NT2/D1 (cell line): ENCODE data around the gene ARPP21.

Experiments
- DNase-seq: peaks from one replicate; pipeline ENCODE4 v3.0.0-alpha.2; 2011; ENCODE audit warnings: low read depth, low spot score
- H3K27me3 ChIP-seq: 2 replicates; pipeline ENCODE4 v1.6.0; 2011; ENCODE audit warnings: mild to moderate bottlenecking; ENCODE audit not compliant: insufficient read length, insufficient read depth
- H3K36me3 ChIP-seq: 2 replicates; pipeline ENCODE4 v1.6.1; 2011; ENCODE audit warnings: mild to moderate bottlenecking, low read length, mixed read lengths; ENCODE audit not compliant: insufficient read depth, insufficient read length
- H3K4me1 ChIP-seq: 2 replicates; pipeline ENCODE4 v1.5.1; 2011; ENCODE audit not compliant: insufficient read depth, insufficient read length
- H3K4me3 ChIP-seq: 2 replicates; pipeline ENCODE4 v1.5.1; 2011; ENCODE audit warnings: low read depth; ENCODE audit not compliant: insufficient read length
- H3K9ac ChIP-seq: 2 replicates; pipeline ENCODE4 v1.6.0; 2011; ENCODE audit warnings: low read depth; ENCODE audit not compliant: insufficient read length
- H3K9me3 ChIP-seq: 2 replicates; pipeline ENCODE4 v1.5.1; 2011; ENCODE audit warnings: mild to moderate bottlenecking, low read length; ENCODE audit not compliant: insufficient read depth
- SUZ12 ChIP-seq: IDR thresholded peaks from 2 replicates; pipeline ENCODE4 v1.6.1; 2011; ENCODE audit not compliant: insufficient read length, insufficient read depth; ENCODE audit errors: extremely low read depth
- YY1 ChIP-seq: IDR thresholded peaks from 2 replicates; pipeline ENCODE4 v1.6.1; 2011; ENCODE audit not compliant: insufficient read length, insufficient read depth
- ZNF274 ChIP-seq: IDR thresholded peaks from 2 replicates; pipeline ENCODE4 v1.6.1; 2011; ENCODE audit warnings: mild to moderate bottlenecking, low read depth, low read length

ARPP21 gene

DNA sequence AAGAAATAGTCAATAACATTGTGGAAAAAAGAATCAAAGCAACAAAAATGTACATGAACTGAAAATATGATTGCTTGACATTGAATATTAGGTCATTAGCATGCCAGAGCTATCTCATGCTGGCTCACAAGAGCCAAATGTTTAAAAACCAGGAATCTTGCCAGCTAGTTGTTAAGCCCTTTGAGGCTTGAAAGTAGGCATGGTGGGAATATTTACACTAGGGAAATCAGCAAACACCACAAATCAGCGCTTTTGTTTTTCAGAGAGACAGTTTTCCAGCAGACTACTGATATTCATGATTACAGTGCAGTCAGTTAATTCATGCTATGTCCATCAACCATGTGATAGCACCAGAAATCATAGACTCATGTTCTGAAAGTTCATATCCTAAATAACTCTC is 144.8 kb downstream of the ARPP21 start:
- no peaks in the 10 kb centered on the region for H3K9me3 ChIP-seq
- no peaks in the 10 kb centered on the region for H3K27me3 ChIP-seq
- no peaks in the 10 kb centered on the region for H3K36me3 ChIP-seq
- H3K9ac ChIP-seq, result no peak overlapping the region
- no peak for DNase-seq
- H3K4me1 ChIP-seq, result no peaks in the 10 kb centered on the region
- TF ChIP-seq SUZ12, result no peak
- no peak for TF ChIP-seq ZNF274
- TF ChIP-seq YY1, result no peak
- no peak overlapping the region for H3K4me3 ChIP-seq

DNA sequence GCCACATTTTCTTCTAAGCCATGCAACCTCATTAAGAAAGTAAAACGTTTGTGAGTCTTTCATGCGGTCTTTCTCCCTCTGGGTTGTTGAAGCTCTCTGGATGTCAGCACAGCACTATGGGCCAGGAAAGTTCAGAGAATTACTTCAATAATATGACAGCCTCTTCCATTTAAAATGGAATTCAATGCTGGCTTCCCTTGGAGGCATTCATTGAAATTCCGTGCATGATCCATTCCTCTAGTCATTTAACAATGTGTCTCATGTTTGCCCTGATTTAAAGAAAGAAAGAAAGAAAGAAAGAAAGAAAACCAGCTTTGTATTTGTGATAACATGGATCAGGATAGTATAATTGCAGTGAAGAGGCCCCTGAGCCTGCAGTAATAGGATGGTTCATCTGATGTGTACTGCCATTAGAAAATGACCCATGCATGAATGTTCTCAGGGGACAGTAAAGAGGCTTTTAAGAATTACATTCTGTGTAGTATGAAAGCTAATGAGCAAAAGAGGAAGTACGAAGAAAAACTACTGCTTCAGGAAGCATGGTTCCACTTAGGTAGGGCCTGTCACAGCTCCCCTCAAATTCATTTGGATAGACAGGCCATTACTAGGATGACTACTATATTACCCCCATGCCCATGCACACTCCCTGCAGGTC is 146.0 kb downstream of the ARPP21 start:
- TF ChIP-seq ZNF274 (no peak), YY1 (no peak), SUZ12 (no peak)
- no peaks in the 10 kb centered on the region for H3K4me1 ChIP-seq
- H3K27me3 ChIP-seq, result no peaks in the 10 kb centered on the region
- DNase-seq, result no peak
- no peaks in the 10 kb centered on the region for H3K36me3 ChIP-seq
- no peak overlapping the region for H3K9ac ChIP-seq
- H3K4me3 ChIP-seq, result no peak overlapping the region
- H3K9me3 ChIP-seq, result no peaks in the 10 kb centered on the region

DNA sequence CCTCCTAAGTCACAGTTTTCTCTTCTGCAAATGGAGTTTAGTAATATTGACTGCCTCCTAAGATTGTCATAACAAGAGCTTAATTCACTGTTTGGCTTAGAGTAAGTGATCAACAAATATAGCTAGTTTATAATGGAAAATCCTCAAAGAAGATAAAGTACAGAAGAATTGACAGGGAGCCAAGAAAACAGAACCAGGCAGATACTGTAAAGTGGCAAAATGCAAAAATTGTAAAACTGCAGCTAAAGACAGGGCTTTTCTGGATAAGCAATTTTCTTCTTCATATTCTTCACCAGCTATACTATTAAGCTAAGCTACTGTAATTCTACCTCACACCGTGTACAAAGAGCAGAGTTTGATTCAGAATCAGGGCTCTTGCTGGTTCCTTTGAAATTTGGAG is 148.6 kb downstream of the ARPP21 start:
- Histone ChIP-seq H3K4me1 (no peaks in the 10 kb centered on the region), H3K27me3 (no peaks in the 10 kb centered on the region), H3K4me3 (no peak overlapping the region), H3K9me3 (no peaks in the 10 kb centered on the region), H3K9ac (no peak overlapping the region), H3K36me3 (no peaks in the 10 kb centered on the region)
- no peak for DNase-seq
- TF ChIP-seq SUZ12, result no peak
- no peak for TF ChIP-seq YY1
- no peak for TF ChIP-seq ZNF274

GRCh38 chr3:35789042-35789831 is 149.9 kb downstream of the ARPP21 start:
- TF ChIP-seq ZNF274 (no peak), YY1 (no peak), SUZ12 (no peak)
- no peaks in the 10 kb centered on the region for H3K4me1 ChIP-seq
- H3K9me3 ChIP-seq, result no peaks in the 10 kb centered on the region
- no peak for DNase-seq
- H3K9ac ChIP-seq, result no peak overlapping the region
- no peak overlapping the region for H3K4me3 ChIP-seq
- no peaks in the 10 kb centered on the region for H3K27me3 ChIP-seq
- no peaks in the 10 kb centered on the region for H3K36me3 ChIP-seq

DNA sequence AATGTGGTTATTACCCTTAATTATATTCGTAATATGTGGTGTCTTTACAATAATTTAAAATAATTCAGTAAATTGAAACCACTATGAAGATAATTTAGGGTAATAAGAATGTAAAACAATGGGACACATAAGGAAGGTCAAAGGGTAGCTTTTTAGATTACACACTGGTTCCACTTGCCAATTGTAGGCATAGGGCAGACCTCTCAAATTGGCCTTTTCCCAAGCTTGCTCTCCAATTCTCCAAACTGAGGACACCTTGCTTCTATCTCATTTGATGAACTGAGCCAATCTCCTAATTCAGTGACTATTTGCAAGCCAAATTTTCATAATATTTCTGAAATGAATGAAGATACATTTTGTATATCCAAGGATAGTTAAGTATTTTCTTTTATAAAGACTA is 151.4 kb downstream of the ARPP21 start:
- no peaks in the 10 kb centered on the region for H3K36me3 ChIP-seq
- H3K27me3 ChIP-seq, result no peaks in the 10 kb centered on the region
- DNase-seq, result no peak

DNA sequence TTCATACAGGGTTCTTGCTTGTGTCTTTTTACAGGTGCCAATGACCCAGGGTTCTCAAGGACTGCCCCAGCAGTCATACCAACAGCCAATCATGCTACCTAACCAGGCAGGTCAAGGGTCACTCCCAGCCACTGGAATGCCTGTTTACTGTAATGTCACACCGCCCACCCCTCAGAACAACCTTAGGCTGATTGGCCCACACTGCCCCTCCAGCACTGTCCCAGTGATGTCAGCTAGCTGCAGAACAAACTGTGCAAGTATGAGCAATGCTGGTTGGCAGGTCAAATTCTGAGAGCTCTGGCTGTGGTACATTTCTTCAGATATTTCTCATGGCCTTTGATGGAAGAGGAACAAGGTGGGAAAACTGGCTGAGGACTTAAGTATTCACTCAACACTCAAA is 154.3 kb downstream of the ARPP21 start:
- no peak for TF ChIP-seq ZNF274
- TF ChIP-seq SUZ12, result no peak
- TF ChIP-seq YY1, result no peak
- no peaks in the 10 kb centered on the region for H3K27me3 ChIP-seq
- DNase-seq, result no peak

More for the DNA sequence above, 151.4 kb downstream of the ARPP21 start:
- Histone ChIP-seq H3K9ac (no peak overlapping the region), H3K4me1 (no peaks in the 10 kb centered on the region), H3K4me3 (no peak overlapping the region), H3K9me3 (no peaks in the 10 kb centered on the region)
- TF ChIP-seq ZNF274 (no peak), SUZ12 (no peak), YY1 (no peak)

GRCh38 chr3:35800960-35801459 is 161.7 kb downstream of the ARPP21 start:
- TF ChIP-seq YY1 (no peak), ZNF274 (no peak), SUZ12 (no peak)
- no peak overlapping the region for H3K4me3 ChIP-seq
- no peaks in the 10 kb centered on the region for H3K27me3 ChIP-seq
- no peak overlapping the region for H3K9ac ChIP-seq
- H3K4me1 ChIP-seq, result no peaks in the 10 kb centered on the region
- H3K9me3 ChIP-seq, result peaks cover 7% of the 10 kb centered on the region; the same call in 1 of the 2 replicates
- no peaks in the 10 kb centered on the region for H3K36me3 ChIP-seq
- DNase-seq, result no peak

More for the DNA sequence above, 154.3 kb downstream of the ARPP21 start:
- H3K9me3 ChIP-seq, result no peaks in the 10 kb centered on the region
- no peak overlapping the region for H3K9ac ChIP-seq
- H3K36me3 ChIP-seq, result no peaks in the 10 kb centered on the region
- H3K4me1 ChIP-seq, result no peaks in the 10 kb centered on the region
- H3K4me3 ChIP-seq, result no peak overlapping the region
